CD14-positive monocyte (primary cell): ENCODE results near the gene COPS6. TPM values are rescaled to one million over a fixed set of nuclear protein-coding genes. Genes with fewer than 3 reads are reported as not detected.

Source experiments
- DNase-seq, 3 donors: peaks; one replicate each; pipeline ENCODE4 v3.0.0-alpha.2; 2011 to 2022
- H2AFZ ChIP-seq: 2 replicates; pipeline ENCODE4 v1.6.0; 2012; ENCODE audit warnings: mild to moderate bottlenecking, low read depth, low read length, inconsistent platforms; ENCODE audit not compliant: insufficient read depth, poor library complexity, severe bottlenecking
- H3K27ac ChIP-seq, 2 donors: 1 replicate in 1 of 2; 2 replicates in 1 of 2; pipeline ENCODE4 v1.5.1; 2012 to 2013; ENCODE audit warnings: low read length in 2 of 2, control low read depth in 1 of 2, inconsistent platforms in 1 of 2, low read depth in 1 of 2, mild to moderate bottlenecking in 1 of 2
- H3K27me3 ChIP-seq, 2 donors: one replicate each; pipeline versions ENCODE4 v1.6.0 to v1.6.1; 2011 to 2013; ENCODE audit warnings: low read length in 2 of 2; ENCODE audit not compliant: control insufficient read depth in 2 of 2, insufficient read depth in 2 of 2
- H3K36me3 ChIP-seq, 2 donors: replicated peaks in 1 of 2; 1 replicate in 1 of 2; 2 replicates in 1 of 2; pipeline versions ENCODE4 v1.5.1 to v1.6.1; 2012 to 2013; ENCODE audit warnings: low read length in 2 of 2, control low read depth in 1 of 2, inconsistent platforms in 1 of 2, mild to moderate bottlenecking in 1 of 2; ENCODE audit not compliant: insufficient read depth in 2 of 2, control insufficient read depth in 1 of 2
- H3K4me1 ChIP-seq, 2 donors: 1 replicate in 1 of 2; 2 replicates in 1 of 2; pipeline versions ENCODE4 v1.5.1 to v1.6.1; 2012 to 2013; ENCODE audit warnings: low read length in 2 of 2, control low read depth in 1 of 2, inconsistent platforms in 1 of 2, mild to moderate bottlenecking in 1 of 2, moderate library complexity in 1 of 2; ENCODE audit not compliant: insufficient read depth in 2 of 2, control insufficient read depth in 1 of 2
- H3K4me2 ChIP-seq: replicated peaks from 2 replicates; pipeline ENCODE3; 2012; ENCODE audit warnings: low read length, moderate library complexity, mild to moderate bottlenecking; ENCODE audit not compliant: poor library complexity, severe bottlenecking; ENCODE audit errors: extremely low read depth
- H3K4me3 ChIP-seq, 3 experiments: fragments of 200-600 bp in 1 of 3; sonication (generic) in 1 of 3; replicated peaks in 1 of 3; 1 replicate in 2 of 3; 2 replicates in 1 of 3; pipeline ENCODE4 v1.5.1; 2011 to 2013; ENCODE audit warnings: low read length in 3 of 3, mild to moderate bottlenecking in 3 of 3, control low read depth in 2 of 3, low read depth in 2 of 3, inconsistent platforms in 1 of 3, moderate library complexity in 1 of 3
- H3K79me2 ChIP-seq: 2 replicates; pipeline ENCODE4 v1.6.0; 2012; ENCODE audit warnings: mild to moderate bottlenecking, control low read depth, inconsistent platforms, low read length, moderate library complexity; ENCODE audit not compliant: insufficient read depth
- H3K9ac ChIP-seq: 2 replicates; pipeline ENCODE4 v1.6.0; 2017; ENCODE audit warnings: low read length, mild to moderate bottlenecking; ENCODE audit not compliant: insufficient read depth, poor library complexity, severe bottlenecking
- H3K9me3 ChIP-seq, 2 donors: replicated peaks in 1 of 2; 1 replicate in 1 of 2; 2 replicates in 1 of 2; pipeline versions ENCODE4 v1.5.1 to v1.6.1; 2012 to 2013; ENCODE audit warnings: low read length in 2 of 2, control low read depth in 1 of 2; ENCODE audit not compliant: control insufficient read depth in 1 of 2, insufficient read depth in 1 of 2
- H4K20me1 ChIP-seq: 2 replicates; pipeline ENCODE4 v1.6.0; 2012; ENCODE audit warnings: mild to moderate bottlenecking, low read length, control low read depth, moderate library complexity; ENCODE audit not compliant: insufficient read depth
- H3K27ac Mint-ChIP-seq, 7 donors: one replicate each; pipeline ENCODE4 v1.8.0; 2020; ENCODE audit warnings: mild to moderate bottlenecking in 7 of 7, mixed read lengths in 7 of 7, moderate library complexity in 6 of 7, inconsistent platforms in 2 of 7
- H3K27me3 Mint-ChIP-seq, 3 donors: one replicate each; pipeline ENCODE4 v1.8.0; 2021 to 2022; ENCODE audit warnings: low read depth in 3 of 3, mild to moderate bottlenecking in 3 of 3, mixed read lengths in 3 of 3, moderate library complexity in 3 of 3, inconsistent platforms in 1 of 3
- H3K36me3 Mint-ChIP-seq, 2 donors: one replicate each; pipeline ENCODE4 v1.8.0; 2020; ENCODE audit warnings: mixed read lengths in 2 of 2, inconsistent platforms in 1 of 2, mild to moderate bottlenecking in 1 of 2
- H3K4me1 Mint-ChIP-seq: one replicate; pipeline ENCODE4 v1.8.0; 2020; ENCODE audit warnings: mild to moderate bottlenecking, mixed read lengths
- H3K4me3 Mint-ChIP-seq, 2 donors: one replicate each; pipeline ENCODE4 v1.8.0; 2020; ENCODE audit warnings: mild to moderate bottlenecking in 2 of 2, mixed read lengths in 2 of 2, moderate library complexity in 1 of 2
- H3K9me3 Mint-ChIP-seq, 7 donors: one replicate each; pipeline ENCODE4 v1.8.0; 2020 to 2022; ENCODE audit warnings: mixed read lengths in 7 of 7, mild to moderate bottlenecking in 6 of 7, moderate library complexity in 6 of 7, inconsistent platforms in 2 of 7
- WGBS: methylation state at CpG from one replicate; pipeline ENCODE4 v1.1.5; 2013; ENCODE audit warnings: missing lambda C conversion rate; ENCODE audit not compliant: insufficient coverage; 5-methylcytosine and 5-hydroxymethylcytosine counted together
- intact Hi-C, 2 donors: fragments of 100-400 bp; cut with micrococcal nuclease; formaldehyde crosslinking; loops; one replicate each; pipeline versions ENCODE4 v1.15.0 to v1.15.1; 2023
- polyA plus RNA-seq, 3 donors: library from polyadenylated mRNA; depleted of rRNA in 1 of 3; unstranded in 2 of 3; stranded (reverse) in 1 of 3; fragments of 300-500 nt in 2 of 3; fragments of >200 nt in 1 of 3; fragmentation: Illumina TruSeq in 2 of 3; gene quantifications; 1 replicate in 2 of 3; 2 replicates in 1 of 3; pipeline ENCODE4 v1.2.3, GENCODE V29; 2012 to 2021
- TF ChIP-seq, protein P1 (sequence below): fragments of 200-600 bp; IDR thresholded peaks from one replicate; pipeline ENCODE4 v1.8.0; 2022; ENCODE audit warnings: antibody characterized with exemption, mild to moderate bottlenecking

Gene COPS6
- polyA plus RNA-seq, 3 donors = 77.1 to 119 (median 109) TPM

DNA sequence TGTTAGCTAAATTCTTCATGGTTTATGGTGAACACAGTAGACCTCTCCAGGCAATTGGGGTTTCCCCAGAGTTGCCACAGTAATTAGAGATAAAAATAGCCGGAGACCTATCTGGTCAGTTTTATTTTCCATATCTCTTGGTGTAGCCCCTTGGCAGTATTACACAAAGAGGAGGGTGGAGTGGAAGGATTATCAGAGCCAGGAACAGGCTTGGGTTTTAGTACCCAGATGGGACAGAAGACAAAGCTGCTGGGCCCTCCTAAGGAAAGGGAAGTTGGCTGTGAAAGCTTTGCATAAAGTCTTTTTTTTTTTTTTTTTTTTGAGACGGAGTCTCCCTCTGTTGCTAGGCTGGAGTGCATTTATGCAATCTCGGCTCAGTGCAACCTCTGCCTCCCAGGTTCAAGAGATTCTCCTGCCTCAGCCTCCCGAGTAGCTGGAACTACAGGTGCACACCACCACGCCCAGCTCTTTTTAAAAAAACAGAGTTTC lies 29.5 kb upstream of the COPS6 start:
- H3K27me3 ChIP-seq = no peaks in the 10 kb centered on the region
- H3K4me2 ChIP-seq = no peak overlapping the region

DNA sequence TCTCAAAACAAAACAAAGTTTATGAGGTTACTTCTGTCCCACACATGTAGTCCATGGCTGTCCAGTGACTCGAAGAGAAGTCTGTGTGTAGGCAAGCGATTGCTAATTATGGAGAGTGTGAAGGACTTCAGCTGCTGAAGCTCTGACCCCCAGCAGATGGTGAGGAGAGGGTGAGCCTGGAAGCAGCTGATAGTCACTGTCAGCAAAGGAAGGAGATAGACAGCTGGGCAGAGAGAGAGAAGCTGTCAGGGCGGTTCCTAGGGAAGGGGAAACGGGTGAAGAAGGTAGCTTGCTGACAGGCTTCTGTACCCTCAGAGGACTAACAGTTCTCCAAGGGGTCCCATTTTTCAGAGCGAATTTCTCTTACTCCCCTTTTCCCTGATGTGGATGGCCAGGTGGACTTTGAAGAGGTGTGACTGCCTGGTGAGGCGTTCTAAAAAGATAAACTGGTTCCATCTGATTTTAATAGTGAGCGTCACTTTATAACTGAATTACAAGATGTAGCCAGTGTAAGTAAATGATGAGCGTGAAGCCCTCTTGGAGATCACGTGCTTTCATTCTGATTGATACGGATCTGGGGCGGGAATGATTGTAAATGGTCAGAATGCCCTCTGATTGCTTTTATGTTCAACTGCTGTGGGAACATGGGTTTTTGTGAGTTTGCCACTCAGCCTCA lies 27.1 kb upstream of the COPS6 start:
- Mint-ChIP-seq H3K27me3 (peaks cover 0 to 6% (median 1%) of the 10 kb centered on the region in 3 donors), H3K9me3 (peaks cover 0 to 1% (median 0%) of the 10 kb centered on the region in 7 donors)

More for the DNA sequence above, 29.5 kb upstream of the COPS6 start:
- Mint-ChIP-seq H3K27ac (peak overlapping the region in 1 of 7 donors; percentile 46), H3K4me3 (no peak overlapping the region), H3K9me3 (peaks cover 0 to 1% (median 0%) of the 10 kb centered on the region in 7 donors), H3K4me1 (no peaks in the 10 kb centered on the region), H3K36me3 (peaks cover 53 to 72% of the 10 kb centered on the region in 2 donors), H3K27me3 (peaks cover 0 to 6% (median 0%) of the 10 kb centered on the region in 3 donors)
- H3K9me3 ChIP-seq = no peaks in the 10 kb centered on the region
- H3K36me3 ChIP-seq = peaks cover 39 to 69% of the 10 kb centered on the region in 2 donors
- DNase-seq = no peak
- intact Hi-C loops = loop anchor here (10.0 kb wide), 2 partner anchors 64 to 144 kb away; partner anchors contain the start of gene TRIM4 (in 2 of the 2)
- H3K9ac ChIP-seq = no peak overlapping the region
- H2AFZ ChIP-seq = no peak overlapping the region
- no peaks in the 10 kb centered on the region for H3K79me2 ChIP-seq
- no peaks in the 10 kb centered on the region for H4K20me1 ChIP-seq
- H3K4me3 ChIP-seq = no peak overlapping the region
- no peak overlapping the region for H3K27ac ChIP-seq
- 90% methylated on average over 3 of the region's 5 CpGs for WGBS
- H3K4me1 ChIP-seq = no peaks in the 10 kb centered on the region
- TF ChIP-seq, protein P1, sequence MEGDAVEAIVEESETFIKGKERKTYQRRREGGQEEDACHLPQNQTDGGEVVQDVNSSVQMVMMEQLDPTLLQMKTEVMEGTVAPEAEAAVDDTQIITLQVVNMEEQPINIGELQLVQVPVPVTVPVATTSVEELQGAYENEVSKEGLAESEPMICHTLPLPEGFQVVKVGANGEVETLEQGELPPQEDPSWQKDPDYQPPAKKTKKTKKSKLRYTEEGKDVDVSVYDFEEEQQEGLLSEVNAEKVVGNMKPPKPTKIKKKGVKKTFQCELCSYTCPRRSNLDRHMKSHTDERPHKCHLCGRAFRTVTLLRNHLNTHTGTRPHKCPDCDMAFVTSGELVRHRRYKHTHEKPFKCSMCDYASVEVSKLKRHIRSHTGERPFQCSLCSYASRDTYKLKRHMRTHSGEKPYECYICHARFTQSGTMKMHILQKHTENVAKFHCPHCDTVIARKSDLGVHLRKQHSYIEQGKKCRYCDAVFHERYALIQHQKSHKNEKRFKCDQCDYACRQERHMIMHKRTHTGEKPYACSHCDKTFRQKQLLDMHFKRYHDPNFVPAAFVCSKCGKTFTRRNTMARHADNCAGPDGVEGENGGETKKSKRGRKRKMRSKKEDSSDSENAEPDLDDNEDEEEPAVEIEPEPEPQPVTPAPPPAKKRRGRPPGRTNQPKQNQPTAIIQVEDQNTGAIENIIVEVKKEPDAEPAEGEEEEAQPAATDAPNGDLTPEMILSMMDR = no peak

More for the DNA sequence above, 27.1 kb upstream of the COPS6 start:
- Mint-ChIP-seq H3K27ac (peak overlapping the region in 2 of 7 donors; percentile 14 to 16), H3K36me3 (peaks cover 60 to 79% of the 10 kb centered on the region in 2 donors), H3K4me1 (no peaks in the 10 kb centered on the region), H3K4me3 (no peak overlapping the region)
- Histone ChIP-seq H2AFZ (no peak overlapping the region), H3K9me3 (no peaks in the 10 kb centered on the region), H3K4me2 (no peak overlapping the region), H3K27me3 (no peaks in the 10 kb centered on the region), H4K20me1 (no peaks in the 10 kb centered on the region), H3K36me3 (peaks cover 43 to 79% of the 10 kb centered on the region in 2 donors), H3K9ac (no peak overlapping the region), H3K4me1 (no peaks in the 10 kb centered on the region), H3K27ac (no peak overlapping the region), H3K4me3 (no peak overlapping the region), H3K79me2 (no peaks in the 10 kb centered on the region)
- intact Hi-C loops = no loop called here
- WGBS = 98% methylated on average over 7 of the region's 11 CpGs
- TF ChIP-seq, protein P1 = no peak
- DNase-seq = no peak
